Left lung (tissue), 10 donors: ENCODE data around the gene DYNLRB1. TPM values are rescaled to one million over a fixed set of nuclear protein-coding genes. Genes with fewer than 3 reads are reported as not detected.

ENCODE experiments used
- ATAC-seq: fragments of 200-7000 bp; cut with Tn5 transposase; one replicate; pipeline ENCODE4 v1.9.1; 2020; ENCODE audit warnings: moderate library complexity
- DNase-seq, 4 donors: peaks; one replicate each; pipeline ENCODE4 v3.0.0-alpha.2; 2013 to 2020
- H3K27ac ChIP-seq, 2 donors: fragments of 200-600 bp; sonication (generic) in 1 of 2; one replicate each; pipeline versions ENCODE4 v1.5.0 to v1.8.0; 2020 to 2021
- H3K27me3 ChIP-seq, 2 donors: fragments of 200-600 bp; sonication (generic) in 1 of 2; one replicate each; pipeline versions ENCODE4 v1.5.0 to v1.8.0; 2020 to 2021
- H3K36me3 ChIP-seq, 2 donors: fragments of 200-600 bp; sonication (generic) in 1 of 2; one replicate each; pipeline versions ENCODE4 v1.5.0 to v1.8.0; 2020 to 2021
- H3K4me1 ChIP-seq, 2 donors: fragments of 200-600 bp; one replicate each; pipeline ENCODE4 v1.8.0; 2021
- H3K4me3 ChIP-seq, 2 donors: fragments of 200-600 bp; sonication (generic) in 1 of 2; one replicate each; pipeline versions ENCODE4 v1.5.0 to v1.8.0; 2020 to 2021; ENCODE audit warnings: mild to moderate bottlenecking in 1 of 2
- H3K9me3 ChIP-seq, 2 donors: fragments of 200-600 bp; sonication (generic) in 1 of 2; one replicate each; pipeline versions ENCODE4 v1.5.0 to v1.8.0; 2020 to 2021
- CTCF ChIP-seq, 2 donors: fragments of 200-600 bp; sonication (generic) in 1 of 2; IDR thresholded peaks; one replicate each; pipeline versions ENCODE4 v1.5.0 to v1.8.0; 2021; ENCODE audit warnings: antibody characterized with exemption in 2 of 2
- intact Hi-C, 2 donors: fragments of 100-400 bp; cut with DNase I; formaldehyde crosslinking; loops; one replicate each; pipeline versions ENCODE4 v1.11.2 to v1.14.2; 2022
- polyA plus RNA-seq, 6 donors: library from polyadenylated mRNA; unstranded; fragments of 120-200 nt; gene quantifications; one replicate each; pipeline ENCODE4 v1.2.1, GENCODE V29; 2013; ENCODE audit not compliant: insufficient read length in 6 of 6
- total RNA-seq, 2 donors: library from RNA; stranded (reverse); fragmentation: NEBNext Ultra II Directional; extraction: Animal tissue kit (Norgen Biotek cat#: 25700); gene quantifications; one replicate each; pipeline ENCODE4 v1.2.1, GENCODE V29; 2021
- donor health status: DM: no; HTN: yes; CAD: no.
- donor health status: DM: no; HTN: no; CAD: no.

DYNLRB1 gene
- total and polyA plus RNA-seq, 8 donors, result 110 to 159 (median 141) TPM

- intact Hi-C loops, result no loop called here
- TF ChIP-seq CTCF (IDR thresholded peaks at IDR 0.05), result no peak
- Histone ChIP-seq H3K36me3 (no peaks in the 10 kb centered on the region), H3K4me3 (no peak overlapping the region), H3K9me3 (no peaks in the 10 kb centered on the region), H3K27me3 (no peaks in the 10 kb centered on the region), H3K4me1 (peaks cover 0 to 7% of the 10 kb centered on the region in 2 donors), H3K27ac (no peak overlapping the region)
- ATAC-seq, result peak; percentile 36
- DNase-seq, result peak in 1 of 4 donors; percentile 63
These were observed 31.8 kb downstream of the DYNLRB1 start for GRCh38 chr20:34547844-34548613.

DNA sequence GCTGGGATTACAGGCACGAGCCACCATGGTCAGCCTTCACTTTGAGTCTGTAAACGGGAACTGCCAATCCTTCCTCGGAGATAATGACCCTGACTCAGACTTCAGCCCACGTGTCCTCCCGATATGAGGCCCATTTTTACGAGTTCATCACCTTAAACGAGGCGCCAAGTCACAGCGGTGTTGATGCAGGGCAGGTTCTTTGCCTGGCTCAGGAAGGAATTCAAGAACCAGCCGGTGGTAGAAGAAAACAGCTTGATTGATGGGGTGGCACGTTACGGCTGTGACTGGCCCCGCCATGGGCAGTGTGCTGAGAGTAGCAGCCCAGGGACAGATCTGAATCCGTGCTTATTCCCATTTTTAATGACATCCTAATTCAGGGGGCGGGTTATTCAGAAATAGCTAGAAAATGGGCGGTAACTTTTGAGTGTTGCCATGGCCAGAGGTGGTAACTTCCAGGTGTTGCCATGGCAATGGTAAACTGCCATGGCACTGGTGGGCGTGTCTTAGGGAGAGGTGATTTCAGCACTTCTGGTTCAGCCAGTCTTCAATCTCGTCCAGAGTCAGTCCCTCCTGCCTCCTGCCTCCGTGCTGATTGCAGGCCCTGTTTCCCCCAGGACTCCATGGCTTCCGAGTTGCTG is 33.2 kb downstream of the DYNLRB1 start:
- intact Hi-C loops, result no loop called here
- DNase-seq, result peak in 2 of 4 donors; percentile 28 to 73

DNA sequence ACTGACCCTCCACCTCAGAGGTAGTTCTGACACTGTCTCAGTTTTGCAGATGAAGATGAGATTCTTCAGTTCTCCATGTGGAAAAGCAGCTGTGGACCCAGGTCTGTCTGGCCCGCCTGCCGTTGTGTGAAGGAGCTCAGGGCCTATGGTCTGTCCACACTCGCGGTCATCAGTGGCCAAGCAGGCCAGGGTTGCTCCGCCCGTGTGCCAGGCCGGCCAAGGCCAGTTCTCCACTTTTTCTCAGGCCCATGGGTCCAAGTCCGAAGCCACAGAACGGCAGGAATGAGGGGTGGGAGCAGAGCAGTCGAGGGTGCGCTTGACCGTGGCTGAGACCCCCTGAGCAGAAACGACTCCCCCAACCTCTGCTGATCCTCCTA is 33.7 kb downstream of the DYNLRB1 start:
- Histone ChIP-seq H3K27ac (no peak overlapping the region), H3K4me1 (no peaks in the 10 kb centered on the region), H3K4me3 (no peak overlapping the region), H3K27me3 (no peaks in the 10 kb centered on the region), H3K36me3 (no peaks in the 10 kb centered on the region), H3K9me3 (no peaks in the 10 kb centered on the region)
- TF ChIP-seq CTCF (IDR thresholded peaks at IDR 0.05), result no peak
- DNase-seq (peak in 1 of 4 donors; percentile 40), ATAC-seq (no peak)
- intact Hi-C loops, result no loop called here

More for the DNA sequence above, 33.2 kb downstream of the DYNLRB1 start:
- ATAC-seq, result peak; percentile 53
- H3K4me1 ChIP-seq, result peaks cover 0 to 3% of the 10 kb centered on the region in 2 donors
- no peaks in the 10 kb centered on the region for H3K27me3 ChIP-seq
- no peak overlapping the region for H3K27ac ChIP-seq
- H3K4me3 ChIP-seq, result no peak overlapping the region
- TF ChIP-seq CTCF (IDR thresholded peaks at IDR 0.05), result no peak
- H3K9me3 ChIP-seq, result no peaks in the 10 kb centered on the region
- no peaks in the 10 kb centered on the region for H3K36me3 ChIP-seq

GRCh38 chr20:34552569-34552968 is 36.3 kb downstream of the DYNLRB1 start:
- no peak for TF ChIP-seq CTCF (IDR thresholded peaks at IDR 0.05)
- ATAC-seq, result no peak
- no peaks in the 10 kb centered on the region for H3K27me3 ChIP-seq

GRCh38 chr20:34553366-34553867 is 37.2 kb downstream of the DYNLRB1 start:
- no peak overlapping the region for H3K27ac ChIP-seq
- no peaks in the 10 kb centered on the region for H3K36me3 ChIP-seq
- H3K4me3 ChIP-seq, result no peak overlapping the region
- H3K4me1 ChIP-seq, result peaks cover 0 to 10% of the 10 kb centered on the region in 2 donors
- no peaks in the 10 kb centered on the region for H3K9me3 ChIP-seq
- peak; percentile 28 for ATAC-seq
- TF ChIP-seq CTCF (IDR thresholded peaks at IDR 0.05), result no peak
- DNase-seq, result peak in 1 of 4 donors; percentile 12
- no peaks in the 10 kb centered on the region for H3K27me3 ChIP-seq
- intact Hi-C loops, result no loop called here

More at GRCh38 chr20:34552569-34552968, 36.3 kb downstream of the DYNLRB1 start:
- no peak overlapping the region for H3K4me3 ChIP-seq
- intact Hi-C loops, result no loop called here
- H3K4me1 ChIP-seq, result peaks cover 0 to 2% of the 10 kb centered on the region in 2 donors
- no peaks in the 10 kb centered on the region for H3K9me3 ChIP-seq
- DNase-seq, result peak in 1 of 4 donors; percentile 43
- H3K36me3 ChIP-seq, result no peaks in the 10 kb centered on the region
- no peak overlapping the region for H3K27ac ChIP-seq
